Loucy (cell line): Measurements from ENCODE around the gene GALNT1.

Experiments
- EZH2phosphoT487 ChIP-seq: fragments of 200-600 bp; IDR thresholded peaks from 2 replicates; pipeline ENCODE4 v1.6.1; 2018; ENCODE audit warnings: antibody characterized with exemption, mild to moderate bottlenecking, moderate library complexity, borderline replicate concordance
- TF ChIP-seq, protein P1 (sequence below): fragments of 200-600 bp; sonication (generic); conservative IDR thresholded peaks from 2 replicates; pipeline ENCODE4 v1.5.1; 2014; ENCODE audit warnings: mild to moderate bottlenecking, antibody characterized with exemption, low read length

DNA sequence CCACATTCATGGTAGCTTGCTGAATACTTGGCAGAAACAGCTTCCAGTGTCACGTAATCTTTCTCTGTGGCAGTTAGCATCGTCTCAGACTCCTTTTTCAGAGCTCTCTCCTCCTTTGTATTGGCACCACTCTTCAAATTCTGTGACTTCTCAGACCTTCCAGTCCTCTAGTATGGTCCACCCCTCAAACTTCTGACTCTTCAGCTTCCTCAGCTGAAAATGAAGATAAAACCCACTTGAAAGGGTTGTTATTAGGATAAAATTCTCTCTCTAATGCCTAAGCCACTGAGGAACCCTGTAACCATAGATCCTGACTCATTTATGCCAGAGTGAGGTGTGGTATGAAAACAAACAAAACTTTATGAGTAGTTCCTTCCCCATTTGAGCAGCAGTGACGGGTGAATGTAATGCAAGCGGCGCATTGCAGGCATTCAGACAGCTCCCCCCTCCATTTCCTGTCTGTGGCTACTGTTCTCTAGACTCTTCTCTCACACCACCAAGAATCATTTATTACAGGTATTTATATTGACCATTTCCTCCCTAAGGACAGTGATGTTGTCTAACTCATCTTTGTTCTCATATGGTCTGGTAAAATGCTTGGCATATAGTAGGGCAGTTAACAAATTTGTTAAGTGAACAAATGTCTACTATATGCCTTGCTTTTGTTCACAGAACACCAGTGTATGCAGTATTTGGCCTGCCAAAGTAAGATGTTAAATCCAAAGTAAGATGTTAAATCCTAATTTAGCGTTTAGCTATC, 35.3 kb downstream of the GALNT1 start:
- TF ChIP-seq, protein P1, sequence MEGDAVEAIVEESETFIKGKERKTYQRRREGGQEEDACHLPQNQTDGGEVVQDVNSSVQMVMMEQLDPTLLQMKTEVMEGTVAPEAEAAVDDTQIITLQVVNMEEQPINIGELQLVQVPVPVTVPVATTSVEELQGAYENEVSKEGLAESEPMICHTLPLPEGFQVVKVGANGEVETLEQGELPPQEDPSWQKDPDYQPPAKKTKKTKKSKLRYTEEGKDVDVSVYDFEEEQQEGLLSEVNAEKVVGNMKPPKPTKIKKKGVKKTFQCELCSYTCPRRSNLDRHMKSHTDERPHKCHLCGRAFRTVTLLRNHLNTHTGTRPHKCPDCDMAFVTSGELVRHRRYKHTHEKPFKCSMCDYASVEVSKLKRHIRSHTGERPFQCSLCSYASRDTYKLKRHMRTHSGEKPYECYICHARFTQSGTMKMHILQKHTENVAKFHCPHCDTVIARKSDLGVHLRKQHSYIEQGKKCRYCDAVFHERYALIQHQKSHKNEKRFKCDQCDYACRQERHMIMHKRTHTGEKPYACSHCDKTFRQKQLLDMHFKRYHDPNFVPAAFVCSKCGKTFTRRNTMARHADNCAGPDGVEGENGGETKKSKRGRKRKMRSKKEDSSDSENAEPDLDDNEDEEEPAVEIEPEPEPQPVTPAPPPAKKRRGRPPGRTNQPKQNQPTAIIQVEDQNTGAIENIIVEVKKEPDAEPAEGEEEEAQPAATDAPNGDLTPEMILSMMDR = 0 out of 2 replicates have a peak, but pooled peaks have one; percentile 8
- no peak for TF ChIP-seq EZH2phosphoT487
